OCI-LY7 (cell line): ENCODE data around the gene GLDN. TPM values are rescaled to one million over a fixed set of nuclear protein-coding genes. Genes with fewer than 3 reads are reported as not detected.

Experiments
- BruUV-seq: library from RNA; stranded (reverse); fragments of 400-500 nt; replicated peaks from 2 replicates; lab custom pipeline; 2021; lab: Mats Ljungman, UMichigan
- CTCF ChIA-PET: fragments of 300-600 bp; sonication (Branson Sonifier 250); formaldehyde crosslinking; loops from one replicate; lab custom pipeline; 2022; ENCODE audit warnings: antibody characterized with exemption; ENCODE audit not compliant: unreplicated experiment; lab: Charles Lee
- POLR2A ChIA-PET: fragments of 300-600 bp; sonication (Branson Sonifier 250); formaldehyde crosslinking; loops from one replicate; lab custom pipeline; 2022; ENCODE audit warnings: antibody characterized with exemption; lab: Charles Lee
- DNase-seq: peaks from one replicate; pipeline ENCODE4 v3.0.0-alpha.2; 2015; ENCODE audit warnings: low spot score
- H2AFZ ChIP-seq: fragments of 200-600 bp; sonication (generic), shearing (Covaris generic); 2 replicates; pipeline ENCODE4 v1.6.1; 2014; ENCODE audit warnings: mild to moderate bottlenecking, antibody characterized with exemption, low read length, moderate library complexity
- H3K27ac ChIP-seq: fragments of 200-600 bp; sonication (generic); 2 replicates; pipeline ENCODE4 v1.5.1; 2014; ENCODE audit warnings: mixed run types, low read depth, mild to moderate bottlenecking, moderate library complexity, low read length, inconsistent platforms; ENCODE audit not compliant: poor library complexity, severe bottlenecking
- H3K36me3 ChIP-seq: fragments of 200-600 bp; sonication (generic); 2 replicates; pipeline ENCODE4 v1.6.1; 2014; ENCODE audit warnings: mild to moderate bottlenecking, antibody characterized with exemption, low read length, moderate library complexity, mixed read lengths; ENCODE audit not compliant: insufficient read depth
- H3K4me1 ChIP-seq: fragments of 200-600 bp; sonication (generic); 2 replicates; pipeline ENCODE4 v1.5.1; 2014; ENCODE audit warnings: mild to moderate bottlenecking, low read length; ENCODE audit not compliant: insufficient read depth, poor library complexity, severe bottlenecking
- H3K4me2 ChIP-seq: fragments of 200-600 bp; sonication (generic); 2 replicates; pipeline ENCODE4 v1.6.1; 2014; ENCODE audit warnings: mild to moderate bottlenecking, low read length
- H3K4me3 ChIP-seq: fragments of 200-600 bp; sonication (generic); 2 replicates; pipeline ENCODE4 v1.5.1; 2014; ENCODE audit warnings: mild to moderate bottlenecking, low read depth, low read length; ENCODE audit not compliant: poor library complexity, severe bottlenecking
- H3K79me2 ChIP-seq: fragments of 200-600 bp; sonication (generic); 2 replicates; pipeline ENCODE4 v1.6.1; 2016; ENCODE audit warnings: low read depth, mild to moderate bottlenecking, low read length, moderate library complexity, mixed read lengths; ENCODE audit not compliant: insufficient read depth
- H3K9me2 ChIP-seq: fragments of 200-600 bp; sonication (generic); 2 replicates; pipeline ENCODE4 v1.6.1; 2016; ENCODE audit warnings: mild to moderate bottlenecking, low read length, mixed read lengths; ENCODE audit not compliant: insufficient read depth
- H3K9me3 ChIP-seq: fragments of 200-600 bp; sonication (generic); 2 replicates; pipeline ENCODE4 v1.6.1; 2014; ENCODE audit warnings: mild to moderate bottlenecking, mixed run types, low read length, mixed read lengths
- H4K20me1 ChIP-seq: fragments of 200-600 bp; sonication (generic); 2 replicates; pipeline ENCODE4 v1.6.1; 2014; ENCODE audit warnings: mild to moderate bottlenecking, antibody characterized with exemption, low read length, moderate library complexity, mixed read lengths; ENCODE audit not compliant: insufficient read depth
- CTCF ChIP-seq: fragments of 200-600 bp; sonication (generic); conservative IDR thresholded peaks from 2 replicates; pipeline ENCODE4 v1.5.1; 2014; ENCODE audit warnings: mild to moderate bottlenecking, antibody characterized with exemption, low read length, moderate library complexity, mixed read lengths
- EZH2phosphoT487 ChIP-seq: fragments of 200-600 bp; sonication (generic); IDR thresholded peaks from 2 replicates; pipeline ENCODE4 v1.6.1; 2018; ENCODE audit warnings: low read depth, borderline replicate concordance, mild to moderate bottlenecking, mixed run types, antibody characterized with exemption, low read length, moderate library complexity, mixed read lengths
- intact Hi-C: fragments of 100-400 bp; cut with micrococcal nuclease; formaldehyde crosslinking; loops from one replicate; pipeline ENCODE4 v1.10.0; 2022; ENCODE audit not compliant: unreplicated experiment
- total RNA-seq, 2 experiments: library from RNA; depleted of rRNA in 1 of 2; stranded (reverse); fragments of >200 nt in 1 of 2; shearing (Covaris generic) in 1 of 2; gene quantifications; 2 replicates each; pipeline ENCODE4 v1.2.3, GENCODE V29; 2014 to 2022

GLDN gene
- total RNA-seq, 2 experiments from 2014 or later: not detected

DNA sequence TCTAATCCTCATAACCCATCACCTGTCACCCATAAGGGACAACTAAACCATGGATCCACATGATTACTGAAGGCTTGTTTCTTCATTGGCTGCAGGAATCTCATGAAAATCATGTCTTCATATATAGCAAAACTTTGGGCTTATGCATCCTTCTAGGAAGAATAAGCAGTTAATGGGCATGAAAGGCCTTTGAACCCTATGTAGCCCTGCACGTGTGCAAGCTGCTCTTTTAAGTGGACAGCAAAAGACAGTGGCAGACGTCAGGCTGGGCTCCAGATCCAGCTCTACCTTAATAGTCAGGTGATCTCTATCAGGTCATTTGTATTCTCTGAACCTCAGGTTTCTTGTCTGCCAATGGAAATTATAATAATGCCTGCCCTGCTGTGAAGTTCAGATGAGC, 21.9 kb upstream of the GLDN start:
- DNase-seq: no peak
- H3K9me2 ChIP-seq: no peaks in the 10 kb centered on the region
- H3K4me3 ChIP-seq: no peak overlapping the region
- H3K27ac ChIP-seq: no peak overlapping the region
- intact Hi-C loops: no loop called here
- H3K4me1 ChIP-seq: no peaks in the 10 kb centered on the region
- no peak overlapping the region for H3K4me2 ChIP-seq
- BruUV-seq: no TSS peak
- no peaks in the 10 kb centered on the region for H3K36me3 ChIP-seq
- H4K20me1 ChIP-seq: no peaks in the 10 kb centered on the region
- POLR2A ChIA-PET: no interaction called here
- no peaks in the 10 kb centered on the region for H3K79me2 ChIP-seq
- TF ChIP-seq EZH2phosphoT487 (no peak), CTCF (no peak)
- CTCF ChIA-PET: no interaction called here
- no peaks in the 10 kb centered on the region for H3K9me3 ChIP-seq
- H2AFZ ChIP-seq: no peak overlapping the region

- Histone ChIP-seq H2AFZ (no peak overlapping the region), H3K36me3 (no peaks in the 10 kb centered on the region), H3K4me3 (no peak overlapping the region), H3K9me2 (no peaks in the 10 kb centered on the region), H3K4me2 (no peak overlapping the region), H3K27ac (no peak overlapping the region), H3K79me2 (no peaks in the 10 kb centered on the region), H4K20me1 (no peaks in the 10 kb centered on the region), H3K4me1 (no peaks in the 10 kb centered on the region), H3K9me3 (no peaks in the 10 kb centered on the region)
- DNase-seq: no peak
- CTCF ChIA-PET: no interaction called here
- POLR2A ChIA-PET: no interaction called here
- BruUV-seq: no TSS peak
- intact Hi-C loops: no loop called here
- TF ChIP-seq EZH2phosphoT487 (no peak), CTCF (no peak)
These were observed 20.6 kb upstream of the GLDN start for GRCh38 chr15:51320843-51321242.

DNA sequence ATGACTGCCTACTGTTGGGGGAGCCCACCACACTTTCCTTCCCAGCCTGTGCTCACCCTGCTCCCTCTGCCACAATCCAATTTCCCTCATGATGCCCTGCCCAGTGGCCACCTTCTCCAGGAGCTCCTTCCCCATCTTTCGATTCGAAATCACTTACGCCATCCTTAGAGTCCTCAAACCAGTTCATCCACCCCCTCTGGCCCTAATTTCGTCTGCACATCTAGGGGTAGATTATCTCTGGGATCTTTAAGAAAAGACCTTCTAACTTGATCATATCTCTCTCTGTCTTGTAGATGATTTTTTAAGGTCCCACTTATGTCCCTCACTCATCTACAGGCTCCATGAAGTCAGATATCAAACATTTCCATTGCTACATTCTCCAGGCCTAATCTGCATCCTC, 20.1 kb upstream of the GLDN start:
- CTCF ChIA-PET: no interaction called here
- H3K4me1 ChIP-seq: no peaks in the 10 kb centered on the region
- H2AFZ ChIP-seq: no peak overlapping the region
- H3K9me2 ChIP-seq: no peaks in the 10 kb centered on the region
- DNase-seq: no peak
- H3K79me2 ChIP-seq: no peaks in the 10 kb centered on the region
- no peaks in the 10 kb centered on the region for H3K9me3 ChIP-seq
- H3K4me2 ChIP-seq: no peak overlapping the region
- H3K27ac ChIP-seq: no peak overlapping the region
- no peaks in the 10 kb centered on the region for H3K36me3 ChIP-seq
- no peaks in the 10 kb centered on the region for H4K20me1 ChIP-seq
- H3K4me3 ChIP-seq: no peak overlapping the region
- TF ChIP-seq CTCF: no peak
- no peak for TF ChIP-seq EZH2phosphoT487
- POLR2A ChIA-PET: no interaction called here
- no TSS peak for BruUV-seq
- intact Hi-C loops: no loop called here
